ENCODE measurements around the gene DNAH6.
"Not testable (repeated sequence)": the region's sequence is repeated elsewhere in the genome, so short reads cannot be mapped to it uniquely, and the experiment has no call there.

Gene DNAH6
- total RNA-seq: 0.22 to 4.0 reads per million in 2 experiments

- DNase-seq (ENCODE audit: low read depth): peak; percentile 86
These were observed at the start of gene DNAH6 for GRCh38 chr2:84516234-84516986. Gene DNAH6 (plus strand): TSS chr2:84516498. CDS start chr2:84517827, 1,329 bp downstream.

GRCh38 chr2:84467389-84467788 is 48.9 kb upstream of the DNAH6 start:
- DNase-seq (ENCODE audit: low read depth): no peak

- not testable (repeated sequence) for DNase-seq (ENCODE audit: low read depth)
These were observed 43.9 kb upstream of the DNAH6 start for GRCh38 chr2:84472423-84472822.

GRCh38 chr2:84472856-84473565 is 43.3 kb upstream of the DNAH6 start:
- no peak for DNase-seq (ENCODE audit: low read depth)

GRCh38 chr2:84474176-84474575 is 42.1 kb upstream of the DNAH6 start:
- DNase-seq (ENCODE audit: low read depth): no peak

GRCh38 chr2:84477886-84478285 is 38.4 kb upstream of the DNAH6 start:
- no peak for DNase-seq (ENCODE audit: low read depth)

- no peak for DNase-seq (ENCODE audit: low read depth)
These were observed 37.4 kb upstream of the DNAH6 start for GRCh38 chr2:84478867-84479266.

GRCh38 chr2:84481702-84482101 is 34.6 kb upstream of the DNAH6 start:
- DNase-seq (ENCODE audit: low read depth): no peak

- DNase-seq (ENCODE audit: low read depth): no peak
These were observed 33.7 kb upstream of the DNAH6 start for GRCh38 chr2:84482603-84483002.

- no peak for DNase-seq (ENCODE audit: low read depth)
These were observed 33.0 kb upstream of the DNAH6 start for GRCh38 chr2:84483320-84483719.

- no peak for DNase-seq (ENCODE audit: low read depth)
These were observed 29.7 kb upstream of the DNAH6 start for GRCh38 chr2:84486441-84487115.

GRCh38 chr2:84487298-84487996 is 28.9 kb upstream of the DNAH6 start:
- no peak for DNase-seq (ENCODE audit: low read depth)

- DNase-seq (ENCODE audit: low read depth): no peak
These were observed 25.0 kb upstream of the DNAH6 start for GRCh38 chr2:84491256-84491655.

GRCh38 chr2:84491741-84492140 is 24.6 kb upstream of the DNAH6 start:
- DNase-seq (ENCODE audit: low read depth): no peak

- no peak for DNase-seq (ENCODE audit: low read depth)
These were observed 23.7 kb upstream of the DNAH6 start for GRCh38 chr2:84492571-84492970.

- no peak for DNase-seq (ENCODE audit: low read depth)
These were observed 22.8 kb upstream of the DNAH6 start for GRCh38 chr2:84493514-84493913.

- no peak for DNase-seq (ENCODE audit: low read depth)
These were observed 22.2 kb upstream of the DNAH6 start for GRCh38 chr2:84494070-84494469.

- DNase-seq (ENCODE audit: low read depth): no peak
These were observed 20.7 kb upstream of the DNAH6 start for GRCh38 chr2:84495539-84496146.

- no peak for DNase-seq (ENCODE audit: low read depth)
These were observed 19.9 kb upstream of the DNAH6 start for GRCh38 chr2:84496386-84496785.

GRCh38 chr2:84497285-84497684 is 19.0 kb upstream of the DNAH6 start:
- DNase-seq (ENCODE audit: low read depth): no peak

GRCh38 chr2:84498150-84498799 is 18.0 kb upstream of the DNAH6 start:
- no peak for DNase-seq (ENCODE audit: low read depth)
